ENCODE measurements around the gene LRGUK.
"Not testable (repeated sequence)": the region's sequence is repeated elsewhere in the genome, so short reads cannot be mapped to it uniquely, and the experiment has no call there.

LRGUK gene

DNA sequence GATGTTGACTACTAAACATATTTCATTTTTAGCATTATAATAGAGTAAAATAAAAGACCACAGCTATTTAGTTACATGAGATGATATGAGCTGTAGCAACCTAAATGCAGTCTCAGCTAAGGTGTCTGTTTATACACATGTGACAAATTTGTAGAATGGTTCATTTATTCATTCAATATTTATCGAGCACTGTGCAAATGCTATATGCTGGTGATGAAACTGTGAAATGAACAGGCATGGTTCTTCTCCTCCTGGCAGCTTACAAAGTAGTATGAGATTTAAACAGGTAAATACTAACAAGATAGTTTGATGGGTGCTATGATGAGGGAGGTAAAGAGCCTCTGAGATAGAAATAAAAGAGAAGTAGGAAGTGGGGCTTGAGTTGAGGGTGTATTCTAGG, 60.8 kb downstream of the LRGUK start:
- DNase-seq = no peak

- DNase-seq = no peak
These were observed 61.2 kb downstream of the LRGUK start for GRCh38 chr7:134188311-134188710.

DNA sequence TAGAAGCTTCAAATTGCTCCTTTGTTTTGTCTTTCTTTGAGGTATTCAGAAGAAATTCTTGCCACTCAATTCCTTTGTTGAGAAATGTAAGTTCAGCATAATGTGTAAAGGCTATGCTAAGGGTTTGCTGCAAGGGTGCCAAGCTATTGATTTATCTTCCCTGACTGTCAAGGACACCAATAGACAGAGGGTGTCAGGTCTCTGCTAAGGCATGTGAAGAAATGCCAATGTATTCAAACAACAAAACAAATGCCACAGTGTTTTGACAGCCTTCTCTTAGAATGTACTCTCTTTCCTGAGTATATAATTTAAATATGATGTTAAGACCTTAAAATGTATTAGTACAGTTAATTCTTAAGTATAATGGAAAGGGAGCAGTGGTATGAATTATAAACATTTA, 62.4 kb downstream of the LRGUK start:
- DNase-seq = no peak

DNA sequence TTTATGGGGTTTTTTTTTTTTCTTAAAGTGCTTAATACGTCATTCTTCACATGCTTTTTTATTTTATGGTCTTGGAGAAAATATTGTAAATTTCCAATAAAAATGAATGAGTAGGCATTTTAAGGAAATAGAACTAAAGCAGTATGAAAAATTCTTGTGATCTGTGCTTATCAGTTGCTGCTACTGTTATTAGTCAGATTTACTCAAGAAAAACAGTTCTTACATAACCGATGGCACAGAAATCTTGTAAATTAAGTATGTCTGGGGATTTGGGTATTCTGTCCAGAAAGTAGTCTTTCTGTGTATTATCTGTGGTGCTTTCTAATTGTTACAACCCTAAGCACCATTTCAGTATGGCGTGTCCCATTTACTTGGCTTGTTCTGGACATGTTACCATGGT, 64.7 kb downstream of the LRGUK start:
- no peak for DNase-seq

- DNase-seq = no peak
These were observed 66.1 kb downstream of the LRGUK start for GRCh38 chr7:134193240-134193639.

- DNase-seq = no peak
These were observed 68.1 kb downstream of the LRGUK start for GRCh38 chr7:134195252-134195651.

- no peak for DNase-seq
These were observed 69.3 kb downstream of the LRGUK start for GRCh38 chr7:134196439-134196838.

DNA sequence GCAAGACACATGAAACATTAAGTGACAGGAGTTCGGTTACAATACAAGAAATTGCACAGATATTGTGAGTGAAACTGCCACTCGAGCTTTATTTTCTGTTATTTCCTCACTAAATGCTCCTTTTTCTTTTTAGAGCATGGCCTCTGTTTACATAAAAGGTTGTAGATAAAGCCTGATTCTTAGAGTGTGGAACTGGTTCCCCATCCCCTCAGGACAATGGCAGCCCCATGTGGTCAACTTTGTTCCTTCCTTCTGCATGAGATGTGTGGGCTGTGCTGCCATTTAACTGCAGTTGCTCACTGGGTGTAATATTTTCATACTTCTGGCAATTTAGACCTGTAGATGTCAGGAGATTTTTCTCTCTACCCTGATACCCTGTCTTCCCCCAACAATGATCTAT, 70.2 kb downstream of the LRGUK start:
- no peak for DNase-seq

- DNase-seq = no peak
These were observed 73.8 kb downstream of the LRGUK start for GRCh38 chr7:134200970-134201369.

DNA sequence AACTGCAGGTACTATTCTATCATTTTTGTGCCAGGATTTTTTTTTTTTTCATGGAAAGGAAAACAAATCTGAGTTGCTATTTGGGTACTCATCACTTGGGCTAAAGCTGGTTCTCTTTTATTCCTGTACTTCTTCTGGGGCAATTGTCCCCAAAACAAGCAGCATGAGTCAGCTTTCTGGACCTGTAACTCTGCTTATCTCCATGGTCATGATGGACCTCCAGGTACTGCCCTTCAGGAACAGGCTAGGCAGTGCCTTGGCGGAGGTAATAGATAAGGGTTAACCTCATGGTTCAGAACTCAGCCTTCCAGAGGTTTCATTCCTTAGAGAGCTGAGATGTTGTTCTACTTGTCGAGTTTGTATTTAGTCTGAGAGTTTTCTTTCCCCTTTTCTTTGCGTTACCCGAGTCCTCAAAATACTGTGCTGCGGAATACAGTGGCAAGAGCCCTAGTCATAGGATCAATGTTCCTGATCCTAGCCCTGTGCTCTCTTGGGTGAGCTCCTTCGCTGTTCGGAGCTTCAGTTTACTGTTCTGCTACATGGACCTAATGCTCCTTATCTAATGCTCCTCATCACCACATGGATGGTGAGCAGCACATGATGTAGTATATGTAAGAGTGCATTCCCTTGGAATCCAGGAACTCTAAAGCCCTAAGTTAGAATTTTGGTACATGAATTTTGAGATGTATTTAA, 74.6 kb downstream of the LRGUK start:
- DNase-seq = no peak

DNA sequence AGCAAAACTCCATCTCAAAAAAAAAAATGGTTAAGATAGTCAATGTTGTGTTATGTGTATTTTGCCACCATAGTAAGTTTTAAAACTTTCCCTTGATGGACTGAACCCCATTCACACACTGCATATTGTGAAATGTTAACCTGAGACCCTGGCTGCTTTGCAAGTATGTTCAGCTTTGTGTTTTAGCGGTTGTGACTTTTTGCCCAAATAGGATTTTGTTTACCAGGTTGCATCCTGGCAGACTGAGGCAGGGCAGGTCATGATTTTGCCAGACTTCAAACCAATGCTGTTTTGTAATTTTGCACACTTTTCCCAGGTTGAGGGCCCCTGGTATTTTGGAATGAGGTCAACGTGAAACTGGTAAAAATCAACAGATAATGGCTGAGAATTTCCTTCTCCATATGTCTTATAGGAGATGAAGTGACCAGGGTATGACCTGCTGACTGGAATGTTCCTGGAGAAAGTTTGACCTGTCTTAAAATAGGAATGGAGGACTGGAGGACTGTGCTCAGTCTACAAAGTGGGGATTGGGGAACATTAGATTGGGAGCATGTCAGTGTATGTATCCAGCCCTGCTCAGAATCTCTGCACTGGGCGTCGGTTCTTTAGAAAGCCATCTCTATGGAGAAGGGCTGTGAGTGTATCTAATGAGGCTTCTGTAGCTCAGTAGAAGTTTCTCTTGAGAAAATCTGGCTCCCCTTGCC, 76.2 kb downstream of the LRGUK start:
- DNase-seq = no peak

GRCh38 chr7:134209322-134210015, 82.3 kb downstream of the LRGUK start:
- DNase-seq = no peak

DNA sequence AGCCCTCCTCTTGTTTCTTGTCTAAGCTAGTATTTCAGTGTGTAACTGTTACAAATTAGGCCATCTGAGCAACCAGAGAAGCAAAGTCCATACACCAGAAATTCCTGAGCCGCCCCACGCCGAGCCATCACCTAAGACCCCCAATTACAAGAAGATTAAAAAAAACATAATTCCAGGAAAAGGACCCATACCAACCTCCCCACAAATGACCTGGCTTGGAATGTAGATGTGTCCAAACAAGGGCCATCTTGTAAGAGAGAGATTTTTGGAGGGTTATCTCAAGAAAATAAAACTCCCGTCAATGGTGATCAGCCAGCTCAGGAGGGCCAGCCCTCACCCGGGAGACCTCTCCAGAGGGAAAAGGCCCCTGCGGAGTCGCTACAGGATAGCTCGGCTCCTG, 83.1 kb downstream of the LRGUK start:
- no peak for DNase-seq

DNA sequence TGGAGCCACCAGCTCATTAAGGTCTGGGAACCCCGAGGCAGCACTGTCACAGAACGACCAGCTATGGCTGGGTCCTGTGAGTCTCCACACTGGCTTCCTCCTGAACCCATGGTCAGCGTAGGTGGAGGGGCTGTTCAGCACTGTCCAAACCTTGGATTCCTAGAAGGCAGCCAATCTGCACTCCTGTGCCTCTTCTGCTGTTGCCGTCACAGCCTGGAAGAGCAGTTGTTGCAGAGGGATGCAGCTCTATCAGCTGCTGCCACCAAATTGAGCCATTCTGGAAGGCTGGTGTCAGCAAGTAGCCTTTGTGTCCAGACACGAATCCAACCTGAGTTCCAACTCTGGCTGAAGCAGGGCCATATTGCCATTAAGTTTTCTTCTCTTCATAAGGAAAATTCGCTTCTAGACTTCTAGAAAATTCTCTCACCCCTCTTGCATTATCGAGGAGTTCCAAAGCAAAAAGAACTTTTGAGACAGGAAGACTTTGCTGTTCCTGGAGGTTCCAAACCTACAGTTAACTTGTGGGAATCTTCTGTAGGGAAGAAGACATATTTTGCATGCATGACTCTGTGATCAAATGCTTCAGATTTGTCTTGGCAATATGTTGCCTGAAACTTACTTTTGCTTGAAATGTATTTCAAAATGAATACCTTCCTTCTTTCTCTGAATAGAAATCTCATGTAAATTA, 84.0 kb downstream of the LRGUK start:
- no peak for DNase-seq

- DNase-seq = no peak
These were observed 84.7 kb downstream of the LRGUK start for GRCh38 chr7:134211817-134212216.

- no peak for DNase-seq
These were observed 85.7 kb downstream of the LRGUK start for GRCh38 chr7:134212576-134213546.

DNA sequence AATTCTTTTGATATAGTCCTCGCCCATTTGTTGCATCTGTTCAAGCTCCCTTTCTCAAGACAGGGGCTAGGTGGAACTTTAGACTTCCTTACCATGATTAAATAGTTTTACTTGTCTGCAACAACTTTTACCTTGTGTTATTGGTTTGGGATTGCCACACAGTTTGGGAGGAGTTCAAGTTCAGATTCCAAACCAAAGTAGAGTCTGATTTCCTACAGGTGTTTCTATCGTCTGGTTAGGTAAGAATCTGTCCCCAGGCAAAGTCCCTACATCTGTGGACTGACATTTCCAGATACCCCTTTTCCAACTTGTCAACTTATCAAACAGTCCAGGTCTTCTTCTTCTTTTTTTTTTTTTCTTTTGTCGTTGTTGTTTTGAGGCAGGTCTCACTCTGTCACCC, 93.1 kb downstream of the LRGUK start:
- no peak for DNase-seq

GRCh38 chr7:134231296-134231695, 104.2 kb downstream of the LRGUK start:
- DNase-seq = not testable (repeated sequence)

GRCh38 chr7:134234216-134234615, 107.1 kb downstream of the LRGUK start:
- DNase-seq = no peak

DNA sequence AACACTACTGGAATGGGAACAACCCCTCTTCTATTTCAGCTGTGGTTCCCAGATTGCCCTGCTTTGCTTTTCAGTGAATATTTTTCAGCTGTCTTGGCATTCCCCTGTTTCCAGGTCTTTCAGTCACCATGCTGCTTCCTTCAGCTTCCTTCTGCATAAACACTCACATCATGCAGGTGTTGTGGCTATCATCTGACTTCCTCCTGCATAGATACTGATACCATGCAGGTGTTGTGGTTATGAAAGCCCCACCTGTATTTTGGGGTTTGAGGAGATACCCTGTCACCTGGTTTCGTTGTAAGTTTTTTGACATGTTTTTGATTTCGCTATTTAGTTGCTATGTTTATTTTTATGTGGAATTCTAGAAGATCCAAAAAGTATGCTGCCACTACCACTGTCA, 118.1 kb downstream of the LRGUK start:
- DNase-seq = no peak

- DNase-seq = no peak
These were observed 119.2 kb downstream of the LRGUK start for GRCh38 chr7:134246347-134246746.

GRCh38 chr7:134246761-134247160, 119.6 kb downstream of the LRGUK start:
- no peak for DNase-seq

Data from SHP77 treated with DMSO at 0.1 percent for 48 hours (cell line).